HEK293 (cell line): ENCODE results near the gene NPC1.

Source experiments
- CTCF ChIA-PET: fragments of 350-600 bp; formaldehyde crosslinking; extraction: SDS; loops from one replicate; lab custom pipeline; 2021; ENCODE audit warnings: antibody characterized with exemption; lab: Yijun Ruan, JAX
- POLR2A ChIA-PET: fragments of 300-600 bp; formaldehyde crosslinking; extraction: SDS; loops from one replicate; lab custom pipeline; 2020; ENCODE audit warnings: antibody characterized with exemption, inconsistent platforms; lab: Yijun Ruan, JAX
- H3K27ac ChIP-seq: fragments of 200-500 bp; sonication (Bioruptor generic); 2 replicates; pipeline ENCODE4 v1.5.1; 2014; ENCODE audit warnings: low read depth, low read length, control low read depth, inconsistent platforms; ENCODE audit errors: extremely low read depth
- H3K36me3 ChIP-seq, 2 experiments: fragments of 200-500 bp in 1 of 2; sonication (Bioruptor generic) in 1 of 2; 1 replicate in 1 of 2; 2 replicates in 1 of 2; pipeline ENCODE4 v1.5.1; 2014 to 2017; ENCODE audit warnings: inconsistent platforms in 2 of 2, low read length in 2 of 2; ENCODE audit not compliant: control insufficient read depth in 2 of 2, insufficient read depth in 1 of 2
- H3K4me1 ChIP-seq: fragments of 200-500 bp; sonication (Bioruptor generic); 2 replicates; pipeline ENCODE4 v1.5.1; 2014; ENCODE audit warnings: mild to moderate bottlenecking, low read length, inconsistent platforms; ENCODE audit not compliant: control insufficient read depth, insufficient read depth
- H3K4me3 ChIP-seq: 2 replicates; pipeline ENCODE4 v1.5.1; 2011; ENCODE audit warnings: low read depth, mild to moderate bottlenecking, control low read depth, low read length, moderate library complexity
- H3K9me3 ChIP-seq: fragments of 200-500 bp; sonication (Bioruptor generic); 2 replicates; pipeline ENCODE4 v1.5.1; 2014; ENCODE audit warnings: low read depth, low read length, inconsistent platforms; ENCODE audit not compliant: control insufficient read depth, insufficient read depth
- HOXD13 ChIP-seq: sonication (generic); formaldehyde crosslinking; IDR thresholded peaks from 2 replicates; pipeline ENCODE4 v1.8.0; 2022; ENCODE audit warnings: missing genetic modification reagents, borderline replicate concordance
- SETDB1 ChIP-seq: IDR thresholded peaks from one replicate; pipeline ENCODE4 v1.6.1; 2017; ENCODE audit warnings: mild to moderate bottlenecking, low read length, moderate library complexity, mixed read lengths; ENCODE audit not compliant: insufficient read length
- ZIC2 ChIP-seq: fragments of 450-650 bp; formaldehyde crosslinking; IDR thresholded peaks from 2 replicates; pipeline ENCODE4 v1.5.1; 2016; ENCODE audit warnings: missing biosample characterization, missing genetic modification characterization
- ZNF121 ChIP-seq: fragments of 450-650 bp; formaldehyde crosslinking; IDR thresholded peaks from 2 replicates; pipeline ENCODE4 v1.5.1; 2016; ENCODE audit warnings: missing biosample characterization, missing genetic modification characterization
- ZNF140 ChIP-seq: fragments of 450-650 bp; formaldehyde crosslinking; IDR thresholded peaks from 2 replicates; pipeline ENCODE4 v1.5.1; 2016; ENCODE audit warnings: missing biosample characterization, missing genetic modification characterization
- ZNF266 ChIP-seq: fragments of 450-650 bp; formaldehyde crosslinking; IDR thresholded peaks from 2 replicates; pipeline ENCODE4 v1.5.1; 2016; ENCODE audit warnings: missing biosample characterization, missing genetic modification characterization, low read depth
- ZNF335 ChIP-seq: fragments of 450-650 bp; formaldehyde crosslinking; conservative IDR thresholded peaks from 2 replicates; pipeline ENCODE4 v1.5.1; 2016; ENCODE audit warnings: missing biosample characterization, missing genetic modification characterization
- ZNF391 ChIP-seq: fragments of 450-650 bp; formaldehyde crosslinking; IDR thresholded peaks from 2 replicates; pipeline ENCODE4 v1.5.1; 2016; ENCODE audit warnings: low read depth, missing biosample characterization, missing genetic modification characterization, borderline replicate concordance
- ZNF585B ChIP-seq: fragments of 450-650 bp; formaldehyde crosslinking; IDR thresholded peaks from 2 replicates; pipeline ENCODE4 v1.5.1; 2016; ENCODE audit warnings: missing biosample characterization, missing genetic modification characterization
- ZNF596 ChIP-seq: fragments of 450-650 bp; IDR thresholded peaks from 2 replicates; pipeline ENCODE4 v1.5.0; 2018; ENCODE audit warnings: missing biosample characterization, mild to moderate bottlenecking, missing genetic modification characterization, moderate library complexity
- ZNF629 ChIP-seq: fragments of 450-650 bp; formaldehyde crosslinking; IDR thresholded peaks from 2 replicates; pipeline ENCODE4 v1.5.1; 2017; ENCODE audit warnings: missing biosample characterization, missing genetic modification characterization
- ZNF768 ChIP-seq: fragments of 450-650 bp; formaldehyde crosslinking; IDR thresholded peaks from 2 replicates; pipeline ENCODE4 v1.5.1; 2018; ENCODE audit warnings: missing biosample characterization, mild to moderate bottlenecking, missing genetic modification characterization
- ZNF830 ChIP-seq: fragments of 450-650 bp; IDR thresholded peaks from 2 replicates; pipeline ENCODE4 v1.5.0; 2018; ENCODE audit warnings: missing biosample characterization, missing genetic modification characterization, low read depth, mild to moderate bottlenecking, moderate library complexity
- TF ChIP-seq, protein P1 (sequence below): fragments of 450-650 bp; formaldehyde crosslinking; IDR thresholded peaks from 2 replicates; pipeline ENCODE4 v1.5.1; 2016; ENCODE audit warnings: missing biosample characterization, missing genetic modification characterization
- TF ChIP-seq, protein P2 (sequence below): fragments of 450-650 bp; formaldehyde crosslinking; IDR thresholded peaks from 2 replicates; pipeline ENCODE4 v1.5.1; 2016; ENCODE audit warnings: missing biosample characterization, missing genetic modification characterization
- TF ChIP-seq, protein P3 (sequence below): fragments of 450-650 bp; formaldehyde crosslinking; conservative IDR thresholded peaks from 2 replicates; pipeline ENCODE4 v1.5.1; 2016; ENCODE audit warnings: low read depth, missing biosample characterization, missing genetic modification characterization
- TF ChIP-seq, protein P4 (sequence below): fragments of 450-650 bp; formaldehyde crosslinking; IDR thresholded peaks from 2 replicates; pipeline ENCODE4 v1.5.1; 2016; ENCODE audit warnings: missing biosample characterization, missing genetic modification characterization, borderline replicate concordance

Gene NPC1

DNA sequence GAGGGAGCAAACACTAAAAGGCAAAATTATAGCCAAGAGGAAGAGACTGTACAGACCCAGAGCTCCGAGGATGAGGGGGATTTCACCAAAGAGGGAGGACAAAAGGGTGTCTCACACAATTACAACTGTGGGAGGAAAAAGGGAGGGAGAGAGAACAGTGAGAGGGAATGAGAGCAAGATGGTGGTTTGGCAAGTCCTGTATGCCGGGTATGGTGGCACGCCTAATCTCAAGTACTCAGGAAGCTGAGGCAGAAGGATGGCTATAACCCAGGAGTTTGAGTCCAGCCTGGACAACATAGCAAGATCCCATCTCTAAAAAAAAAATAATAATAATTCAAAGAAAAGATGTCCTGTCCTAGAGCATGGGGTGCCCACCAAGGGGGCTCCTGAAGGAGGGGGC, 34.3 kb downstream of the NPC1 start:
- Histone ChIP-seq H3K27ac (no peak overlapping the region), H3K4me3 (no peak overlapping the region), H3K9me3 (no peaks in the 10 kb centered on the region), H3K36me3 (peaks cover 21 to 86% of the 10 kb centered on the region in 2 experiments; a peak in 2 of 3 replicates), H3K4me1 (no peaks in the 10 kb centered on the region)
- TF ChIP-seq ZNF391 (no peak), ZNF140 (tag by site-specific recombination) (no peak), ZNF596 (tag by site-specific recombination) (no peak), ZNF830 (tag by site-specific recombination) (no peak), ZNF121 (no peak), ZNF629 (no peak), HOXD13 (CRISPR knock-in tag) (no peak), ZNF585B (tag by site-specific recombination) (no peak), ZNF768 (no peak), SETDB1 (no peak), ZIC2 (no peak), ZNF266 (tag by site-specific recombination) (no peak), ZNF335 (tag by site-specific recombination) (no peak)
- TF ChIP-seq, protein P1, sequence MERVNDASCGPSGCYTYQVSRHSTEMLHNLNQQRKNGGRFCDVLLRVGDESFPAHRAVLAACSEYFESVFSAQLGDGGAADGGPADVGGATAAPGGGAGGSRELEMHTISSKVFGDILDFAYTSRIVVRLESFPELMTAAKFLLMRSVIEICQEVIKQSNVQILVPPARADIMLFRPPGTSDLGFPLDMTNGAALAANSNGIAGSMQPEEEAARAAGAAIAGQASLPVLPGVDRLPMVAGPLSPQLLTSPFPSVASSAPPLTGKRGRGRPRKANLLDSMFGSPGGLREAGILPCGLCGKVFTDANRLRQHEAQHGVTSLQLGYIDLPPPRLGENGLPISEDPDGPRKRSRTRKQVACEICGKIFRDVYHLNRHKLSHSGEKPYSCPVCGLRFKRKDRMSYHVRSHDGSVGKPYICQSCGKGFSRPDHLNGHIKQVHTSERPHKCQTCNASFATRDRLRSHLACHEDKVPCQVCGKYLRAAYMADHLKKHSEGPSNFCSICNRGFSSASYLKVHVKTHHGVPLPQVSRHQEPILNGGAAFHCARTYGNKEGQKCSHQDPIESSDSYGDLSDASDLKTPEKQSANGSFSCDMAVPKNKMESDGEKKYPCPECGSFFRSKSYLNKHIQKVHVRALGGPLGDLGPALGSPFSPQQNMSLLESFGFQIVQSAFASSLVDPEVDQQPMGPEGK (tag by site-specific recombination), result no peak
- TF ChIP-seq, protein P2, sequence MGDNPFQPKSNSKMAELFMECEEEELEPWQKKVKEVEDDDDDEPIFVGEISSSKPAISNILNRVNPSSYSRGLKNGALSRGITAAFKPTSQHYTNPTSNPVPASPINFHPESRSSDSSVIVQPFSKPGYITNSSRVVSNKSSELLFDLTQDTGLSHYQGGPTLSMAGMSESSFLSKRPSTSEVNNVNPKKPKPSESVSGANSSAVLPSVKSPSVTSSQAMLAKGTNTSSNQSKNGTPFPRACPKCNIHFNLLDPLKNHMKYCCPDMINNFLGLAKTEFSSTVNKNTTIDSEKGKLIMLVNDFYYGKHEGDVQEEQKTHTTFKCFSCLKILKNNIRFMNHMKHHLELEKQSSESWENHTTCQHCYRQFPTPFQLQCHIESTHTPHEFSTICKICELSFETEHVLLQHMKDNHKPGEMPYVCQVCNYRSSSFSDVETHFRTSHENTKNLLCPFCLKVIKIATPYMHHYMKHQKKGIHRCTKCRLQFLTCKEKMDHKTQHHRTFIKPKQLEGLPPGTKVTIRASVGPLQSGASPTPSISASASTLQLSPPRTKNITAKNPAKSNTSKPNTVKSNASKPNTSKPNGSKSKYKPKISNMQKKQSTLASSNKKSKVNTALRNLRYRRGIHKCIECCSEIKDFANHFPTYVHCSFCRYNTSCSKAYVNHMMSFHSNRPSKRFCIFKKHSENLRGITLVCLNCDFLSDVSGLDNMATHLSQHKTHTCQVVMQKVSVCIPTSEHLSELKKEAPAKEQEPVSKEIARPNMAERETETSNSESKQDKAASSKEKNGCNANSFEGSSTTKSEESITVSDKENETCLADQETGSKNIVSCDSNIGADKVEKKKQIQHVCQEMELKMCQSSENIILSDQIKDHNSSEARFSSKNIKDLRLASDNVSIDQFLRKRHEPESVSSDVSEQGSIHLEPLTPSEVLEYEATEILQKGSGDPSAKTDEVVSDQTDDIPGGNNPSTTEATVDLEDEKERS (tag by site-specific recombination), result no peak
- TF ChIP-seq, protein P3, sequence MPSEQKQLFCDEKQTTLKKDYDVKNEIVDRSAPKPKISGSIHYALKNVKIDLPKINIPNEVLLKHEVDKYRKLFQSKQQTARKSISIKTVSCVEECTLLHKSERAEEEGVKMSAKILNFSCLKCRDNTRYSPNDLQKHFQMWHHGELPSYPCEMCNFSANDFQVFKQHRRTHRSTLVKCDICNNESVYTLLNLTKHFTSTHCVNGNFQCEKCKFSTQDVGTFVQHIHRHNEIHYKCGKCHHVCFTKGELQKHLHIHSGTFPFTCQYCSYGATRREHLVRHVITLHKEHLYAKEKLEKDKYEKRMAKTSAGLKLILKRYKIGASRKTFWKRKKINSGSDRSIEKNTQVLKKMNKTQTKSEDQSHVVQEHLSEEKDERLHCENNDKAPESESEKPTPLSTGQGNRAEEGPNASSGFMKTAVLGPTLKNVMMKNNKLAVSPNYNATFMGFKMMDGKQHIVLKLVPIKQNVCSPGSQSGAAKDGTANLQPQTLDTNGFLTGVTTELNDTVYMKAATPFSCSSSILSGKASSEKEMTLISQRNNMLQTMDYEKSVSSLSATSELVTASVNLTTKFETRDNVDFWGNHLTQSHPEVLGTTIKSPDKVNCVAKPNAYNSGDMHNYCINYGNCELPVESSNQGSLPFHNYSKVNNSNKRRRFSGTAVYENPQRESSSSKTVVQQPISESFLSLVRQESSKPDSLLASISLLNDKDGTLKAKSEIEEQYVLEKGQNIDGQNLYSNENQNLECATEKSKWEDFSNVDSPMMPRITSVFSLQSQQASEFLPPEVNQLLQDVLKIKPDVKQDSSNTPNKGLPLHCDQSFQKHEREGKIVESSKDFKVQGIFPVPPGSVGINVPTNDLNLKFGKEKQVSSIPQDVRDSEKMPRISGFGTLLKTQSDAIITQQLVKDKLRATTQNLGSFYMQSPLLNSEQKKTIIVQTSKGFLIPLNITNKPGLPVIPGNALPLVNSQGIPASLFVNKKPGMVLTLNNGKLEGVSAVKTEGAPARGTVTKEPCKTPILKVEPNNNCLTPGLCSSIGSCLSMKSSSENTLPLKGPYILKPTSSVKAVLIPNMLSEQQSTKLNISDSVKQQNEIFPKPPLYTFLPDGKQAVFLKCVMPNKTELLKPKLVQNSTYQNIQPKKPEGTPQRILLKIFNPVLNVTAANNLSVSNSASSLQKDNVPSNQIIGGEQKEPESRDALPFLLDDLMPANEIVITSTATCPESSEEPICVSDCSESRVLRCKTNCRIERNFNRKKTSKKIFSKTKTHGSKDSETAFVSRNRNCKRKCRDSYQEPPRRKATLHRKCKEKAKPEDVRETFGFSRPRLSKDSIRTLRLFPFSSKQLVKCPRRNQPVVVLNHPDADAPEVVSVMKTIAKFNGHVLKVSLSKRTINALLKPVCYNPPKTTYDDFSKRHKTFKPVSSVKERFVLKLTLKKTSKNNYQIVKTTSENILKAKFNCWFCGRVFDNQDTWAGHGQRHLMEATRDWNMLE (tag by site-specific recombination), result no peak
- TF ChIP-seq, protein P4, sequence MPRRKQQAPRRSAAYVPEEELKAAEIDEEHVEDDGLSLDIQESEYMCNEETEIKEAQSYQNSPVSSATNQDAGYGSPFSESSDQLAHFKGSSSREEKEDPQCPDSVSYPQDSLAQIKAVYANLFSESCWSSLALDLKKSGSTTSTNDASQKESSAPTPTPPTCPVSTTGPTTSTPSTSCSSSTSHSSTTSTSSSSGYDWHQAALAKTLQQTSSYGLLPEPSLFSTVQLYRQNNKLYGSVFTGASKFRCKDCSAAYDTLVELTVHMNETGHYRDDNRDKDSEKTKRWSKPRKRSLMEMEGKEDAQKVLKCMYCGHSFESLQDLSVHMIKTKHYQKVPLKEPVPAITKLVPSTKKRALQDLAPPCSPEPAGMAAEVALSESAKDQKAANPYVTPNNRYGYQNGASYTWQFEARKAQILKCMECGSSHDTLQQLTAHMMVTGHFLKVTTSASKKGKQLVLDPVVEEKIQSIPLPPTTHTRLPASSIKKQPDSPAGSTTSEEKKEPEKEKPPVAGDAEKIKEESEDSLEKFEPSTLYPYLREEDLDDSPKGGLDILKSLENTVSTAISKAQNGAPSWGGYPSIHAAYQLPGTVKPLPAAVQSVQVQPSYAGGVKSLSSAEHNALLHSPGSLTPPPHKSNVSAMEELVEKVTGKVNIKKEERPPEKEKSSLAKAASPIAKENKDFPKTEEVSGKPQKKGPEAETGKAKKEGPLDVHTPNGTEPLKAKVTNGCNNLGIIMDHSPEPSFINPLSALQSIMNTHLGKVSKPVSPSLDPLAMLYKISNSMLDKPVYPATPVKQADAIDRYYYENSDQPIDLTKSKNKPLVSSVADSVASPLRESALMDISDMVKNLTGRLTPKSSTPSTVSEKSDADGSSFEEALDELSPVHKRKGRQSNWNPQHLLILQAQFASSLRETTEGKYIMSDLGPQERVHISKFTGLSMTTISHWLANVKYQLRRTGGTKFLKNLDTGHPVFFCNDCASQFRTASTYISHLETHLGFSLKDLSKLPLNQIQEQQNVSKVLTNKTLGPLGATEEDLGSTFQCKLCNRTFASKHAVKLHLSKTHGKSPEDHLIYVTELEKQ (tag by site-specific recombination), result no peak
- POLR2A ChIA-PET, result no interaction called here
- CTCF ChIA-PET, result interaction anchor here (1.0 to 1.2 kb wide), 2 partner anchors 11 to 35 kb away, joined by 3 to 5 read pairs; no protein-coding TSS in a partner anchor
